LNCAP (cell line): ENCODE results near the gene MAP4K3.

Source experiments
- CTCF ChIP-seq: fragments of 450-650 bp; IDR thresholded peaks from 2 replicates; pipeline ENCODE4 v1.5.1; 2017; ENCODE audit warnings: mild to moderate bottlenecking

MAP4K3 gene

GRCh38 chr2:39220136-39220535 lies 216.9 kb downstream of the MAP4K3 start:
- TF ChIP-seq CTCF = no peak

GRCh38 chr2:39218391-39218790 lies 218.7 kb downstream of the MAP4K3 start:
- no peak for TF ChIP-seq CTCF

GRCh38 chr2:39217192-39217550 lies 219.9 kb downstream of the MAP4K3 start:
- no peak for TF ChIP-seq CTCF

DNA sequence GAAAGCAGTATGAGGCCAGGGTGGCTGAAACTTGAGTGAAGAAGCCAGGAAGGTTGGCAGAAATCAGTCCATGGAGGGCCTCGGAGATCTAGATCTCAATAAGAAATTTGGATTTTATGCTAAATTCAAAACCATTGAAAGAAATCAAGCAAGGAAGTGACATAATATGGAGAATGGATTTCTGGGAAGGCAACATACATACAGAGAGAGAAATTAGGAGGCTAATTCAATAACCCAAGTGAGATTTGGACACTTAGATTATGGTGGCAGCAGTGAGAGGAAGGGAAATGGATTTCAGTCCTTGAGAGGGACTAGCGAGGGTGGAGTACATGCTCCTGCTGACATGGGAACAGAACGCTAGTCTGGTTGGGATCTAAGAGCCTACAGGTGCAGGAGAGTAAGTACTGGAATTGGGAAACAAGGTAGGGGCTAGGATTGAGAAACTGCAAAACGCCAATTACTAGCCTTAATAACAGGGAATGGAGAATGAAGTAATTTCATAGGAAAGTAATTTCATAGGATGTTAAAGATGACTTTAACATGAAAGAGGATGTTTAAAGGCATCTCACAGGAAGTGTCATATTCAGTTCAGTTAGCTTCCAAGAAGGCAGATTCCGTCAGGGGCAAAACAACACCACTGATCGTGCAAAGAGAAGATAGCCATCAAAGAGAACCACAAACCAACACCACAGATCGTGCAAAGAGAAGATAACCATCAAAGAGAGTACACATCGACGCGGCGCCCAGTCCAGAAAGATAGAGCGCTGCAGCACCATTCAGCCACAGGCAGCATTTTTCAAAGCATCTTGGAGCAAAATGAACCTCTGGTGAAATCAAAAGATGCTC lies 220.5 kb downstream of the MAP4K3 start:
- no peak for TF ChIP-seq CTCF

DNA sequence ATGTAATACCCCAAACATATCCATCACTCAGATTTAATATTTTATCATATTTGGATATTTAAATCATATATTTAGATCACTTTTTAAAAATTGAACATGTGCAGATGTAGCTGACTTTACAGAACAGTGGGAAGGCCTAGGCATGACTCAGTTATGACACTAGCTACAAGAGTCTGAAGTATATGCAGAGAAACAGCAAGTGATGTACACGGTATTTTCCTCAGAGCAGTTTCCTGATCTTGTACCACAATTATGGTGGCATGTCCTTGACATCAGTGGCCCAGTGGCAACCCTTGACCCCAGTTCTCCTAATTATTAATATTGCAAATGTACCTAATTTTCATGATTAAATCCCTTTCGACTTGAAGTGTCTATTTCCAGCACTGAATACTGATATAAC lies 221.5 kb downstream of the MAP4K3 start:
- no peak for TF ChIP-seq CTCF

- TF ChIP-seq CTCF = no peak
Measured at GRCh38 chr2:39213015-39213414, 224.1 kb downstream of the MAP4K3 start.

- TF ChIP-seq CTCF = no peak
Measured at GRCh38 chr2:39210846-39211245, 226.2 kb downstream of the MAP4K3 start.

DNA sequence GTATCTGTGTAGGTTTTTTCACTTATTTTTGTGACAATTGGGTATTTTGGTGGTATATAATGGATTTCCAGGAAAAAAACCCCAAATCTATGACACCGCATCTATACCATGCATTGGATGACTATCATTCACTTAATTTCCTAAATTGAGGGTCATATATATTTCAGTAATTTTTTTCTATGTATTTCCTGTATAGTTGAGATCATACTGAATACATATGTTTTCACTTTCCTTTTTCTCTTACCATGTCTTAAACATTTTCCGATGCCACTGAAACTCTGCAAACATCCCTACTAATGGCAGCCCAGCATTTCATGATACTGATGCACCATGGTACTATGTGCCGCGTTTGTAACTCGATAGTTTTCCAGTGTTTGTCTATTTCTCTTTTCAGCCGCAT lies 233.7 kb downstream of the MAP4K3 start:
- TF ChIP-seq CTCF = no peak
